PC-9 (cell line): ENCODE measurements around the gene RAB30. TPM values are rescaled to one million over a fixed set of nuclear protein-coding genes. Genes with fewer than 3 reads are reported as not detected.

Source experiments
- BruUV-seq: library from RNA; stranded (reverse); fragments of 400-500 nt; replicated peaks from 2 replicates; lab custom pipeline; 2021; lab: Mats Ljungman, UMichigan
- CTCF ChIA-PET: fragments of 300-600 bp; sonication (Branson Sonifier 250); formaldehyde crosslinking; loops from one replicate; lab custom pipeline; 2022; ENCODE audit warnings: antibody characterized with exemption; lab: Charles Lee
- POLR2A ChIA-PET: fragments of 300-600 bp; sonication (Branson Sonifier 250); formaldehyde crosslinking; loops from one replicate; lab custom pipeline; 2022; ENCODE audit warnings: antibody characterized with exemption; ENCODE audit not compliant: unreplicated experiment; lab: Charles Lee
- DNase-seq, 2 experiments: peaks; one replicate each; pipeline versions ENCODE4 v3.0.0 to v3.0.0-alpha.2; 2015 to 2022; ENCODE audit warnings: mixed read lengths in 1 of 2
- H2AFZ ChIP-seq: fragments of 200-600 bp; sonication (generic); 2 replicates; pipeline ENCODE4 v1.8.1; 2017; ENCODE audit warnings: antibody characterized with exemption
- H3F3A ChIP-seq: fragments of 200-600 bp; sonication (generic); 2 replicates; pipeline ENCODE4 v1.8.1; 2017; ENCODE audit warnings: antibody characterized with exemption, mild to moderate bottlenecking, low read depth; ENCODE audit not compliant: insufficient read depth
- H3K27ac ChIP-seq: fragments of 200-600 bp; sonication (generic); 2 replicates; pipeline ENCODE4 v1.6.1; 2016; ENCODE audit warnings: mixed run types
- H3K27me3 ChIP-seq: fragments of 200-600 bp; sonication (generic); 2 replicates; pipeline ENCODE4 v1.6.1; 2016; ENCODE audit warnings: low read depth, mixed run types; ENCODE audit not compliant: insufficient read depth
- H3K36me3 ChIP-seq: fragments of 200-600 bp; sonication (generic); 2 replicates; pipeline ENCODE4 v1.6.1; 2016; ENCODE audit warnings: low read depth, mixed run types
- H3K4me1 ChIP-seq: fragments of 200-600 bp; sonication (generic); replicated peaks from 2 replicates; pipeline ENCODE4 v1.6.1; 2016; ENCODE audit warnings: mixed run types; ENCODE audit not compliant: insufficient read depth
- H3K4me2 ChIP-seq: fragments of 200-600 bp; sonication (generic); 2 replicates; pipeline ENCODE4 v1.6.1; 2017; ENCODE audit warnings: mixed run types
- H3K4me3 ChIP-seq: fragments of 200-600 bp; sonication (generic); 2 replicates; pipeline ENCODE4 v1.6.1; 2016; ENCODE audit warnings: mixed run types
- H3K79me2 ChIP-seq: fragments of 200-600 bp; sonication (generic); 2 replicates; pipeline ENCODE4 v1.6.1; 2017; ENCODE audit warnings: low read depth, mixed run types
- H3K9me2 ChIP-seq: fragments of 200-600 bp; sonication (generic); 2 replicates; pipeline ENCODE4 v1.8.1; 2017; ENCODE audit warnings: mild to moderate bottlenecking; ENCODE audit not compliant: insufficient read depth
- H3K9me3 ChIP-seq: fragments of 200-600 bp; sonication (generic); 2 replicates; pipeline ENCODE4 v1.8.1; 2016; ENCODE audit warnings: low read depth; ENCODE audit not compliant: insufficient read depth
- H4K20me1 ChIP-seq: fragments of 200-600 bp; sonication (generic); 2 replicates; pipeline ENCODE4 v1.8.1; 2017; ENCODE audit not compliant: insufficient read depth
- EZH2 ChIP-seq: fragments of 200-600 bp; sonication (generic); IDR thresholded peaks from 2 replicates; pipeline ENCODE4 v1.8.0; 2017; ENCODE audit warnings: antibody characterized with exemption, low read depth
- intact Hi-C: fragments of 100-400 bp; cut with micrococcal nuclease; formaldehyde crosslinking; loops from one replicate; pipeline ENCODE4 v1.10.0; 2022; ENCODE audit not compliant: unreplicated experiment
- total RNA-seq: library from RNA; stranded (reverse); gene quantifications from 2 replicates; pipeline ENCODE4 v1.2.3, GENCODE V29; 2021
- TF ChIP-seq, protein P1 (sequence below): fragments of 200-600 bp; sonication (generic); conservative IDR thresholded peaks from 2 replicates; pipeline ENCODE4 v1.6.1; 2017; ENCODE audit warnings: mixed run types, antibody characterized with exemption, mild to moderate bottlenecking, moderate library complexity

The RAB30 gene
- total RNA-seq, 1 experiment from 2014 or later = 3.6 TPM

DNA sequence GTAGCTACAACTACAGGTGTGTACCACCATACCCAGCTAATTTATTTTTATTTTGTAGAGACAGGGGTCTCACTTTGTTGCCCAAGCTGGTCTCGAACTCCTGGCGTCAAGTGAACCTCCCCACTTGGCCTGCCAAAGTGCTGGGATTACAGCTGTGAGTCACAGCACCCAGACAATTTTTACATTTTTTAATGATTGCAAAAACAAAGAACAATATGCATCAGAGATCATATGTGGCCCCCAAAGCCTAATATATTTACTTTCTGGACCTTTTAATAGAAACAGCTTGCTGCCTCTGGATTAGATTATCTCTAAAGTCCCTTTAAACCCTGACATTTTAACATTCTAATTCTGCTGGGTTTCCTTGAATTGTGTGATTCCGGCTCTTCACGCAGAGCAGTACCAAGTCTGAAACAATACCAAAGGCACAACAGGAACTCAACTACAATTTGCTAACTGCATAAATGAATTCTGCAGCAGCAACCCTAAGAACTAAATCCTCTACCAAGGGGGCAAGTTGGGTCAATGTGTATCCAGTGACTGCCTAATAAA is 25.0 kb downstream of the RAB30 start:
- H3F3A ChIP-seq = peaks cover 8% of the 10 kb centered on the region
- DNase-seq = no peak
- no peak overlapping the region for H2AFZ ChIP-seq
- no TSS peak for BruUV-seq
- H3K4me2 ChIP-seq = no peak overlapping the region
- intact Hi-C loops = no loop called here
- ChIA-PET CTCF (no interaction called here), POLR2A (no interaction called here)
- H3K4me1 ChIP-seq = peaks cover 31% of the 10 kb centered on the region
- no peaks in the 10 kb centered on the region for H3K36me3 ChIP-seq
- no peak for TF ChIP-seq EZH2
- TF ChIP-seq, protein P1, sequence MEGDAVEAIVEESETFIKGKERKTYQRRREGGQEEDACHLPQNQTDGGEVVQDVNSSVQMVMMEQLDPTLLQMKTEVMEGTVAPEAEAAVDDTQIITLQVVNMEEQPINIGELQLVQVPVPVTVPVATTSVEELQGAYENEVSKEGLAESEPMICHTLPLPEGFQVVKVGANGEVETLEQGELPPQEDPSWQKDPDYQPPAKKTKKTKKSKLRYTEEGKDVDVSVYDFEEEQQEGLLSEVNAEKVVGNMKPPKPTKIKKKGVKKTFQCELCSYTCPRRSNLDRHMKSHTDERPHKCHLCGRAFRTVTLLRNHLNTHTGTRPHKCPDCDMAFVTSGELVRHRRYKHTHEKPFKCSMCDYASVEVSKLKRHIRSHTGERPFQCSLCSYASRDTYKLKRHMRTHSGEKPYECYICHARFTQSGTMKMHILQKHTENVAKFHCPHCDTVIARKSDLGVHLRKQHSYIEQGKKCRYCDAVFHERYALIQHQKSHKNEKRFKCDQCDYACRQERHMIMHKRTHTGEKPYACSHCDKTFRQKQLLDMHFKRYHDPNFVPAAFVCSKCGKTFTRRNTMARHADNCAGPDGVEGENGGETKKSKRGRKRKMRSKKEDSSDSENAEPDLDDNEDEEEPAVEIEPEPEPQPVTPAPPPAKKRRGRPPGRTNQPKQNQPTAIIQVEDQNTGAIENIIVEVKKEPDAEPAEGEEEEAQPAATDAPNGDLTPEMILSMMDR = no peak
- no peaks in the 10 kb centered on the region for H3K9me3 ChIP-seq
- no peaks in the 10 kb centered on the region for H3K9me2 ChIP-seq
- no peaks in the 10 kb centered on the region for H3K27me3 ChIP-seq
- no peaks in the 10 kb centered on the region for H4K20me1 ChIP-seq
- H3K4me3 ChIP-seq = no peak overlapping the region
- no peak overlapping the region for H3K27ac ChIP-seq
- no peaks in the 10 kb centered on the region for H3K79me2 ChIP-seq

DNA sequence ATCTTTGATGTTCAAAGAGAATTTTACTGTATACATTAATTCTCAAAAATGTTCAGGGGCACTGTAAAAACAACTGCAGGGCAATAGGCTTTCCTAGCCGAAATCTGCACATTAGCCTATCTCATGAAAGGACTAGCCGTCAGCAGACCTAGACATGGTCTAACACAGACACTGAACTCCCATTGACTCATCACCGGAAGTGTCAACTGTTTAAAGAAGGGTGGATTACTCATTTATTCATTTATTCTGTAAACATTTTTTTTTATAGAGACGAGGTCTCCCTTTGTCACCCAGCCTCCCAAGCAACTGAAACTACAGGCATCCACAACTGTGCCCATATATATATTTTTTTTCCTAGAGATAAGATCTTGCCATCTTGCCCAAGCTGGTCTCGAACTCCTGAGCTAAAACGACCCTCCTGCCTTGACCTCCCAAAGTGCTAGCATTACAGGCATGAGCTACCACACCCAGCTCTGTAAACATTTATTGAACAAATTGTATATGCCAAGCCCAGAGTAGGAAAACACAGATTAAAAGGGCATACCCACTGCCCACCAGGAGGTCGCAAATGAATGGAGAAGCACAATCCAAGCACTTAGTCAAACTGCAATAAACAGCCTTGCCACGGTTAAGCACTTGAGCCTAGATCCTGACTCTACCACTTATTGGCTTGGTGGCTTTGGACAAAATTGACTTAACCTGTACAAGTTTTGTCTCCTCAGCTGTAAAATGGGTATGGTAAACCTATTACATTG is 26.6 kb downstream of the RAB30 start:
- H3K4me2 ChIP-seq = peak overlapping the region; percentile 30; the same call in 1 of the 2 replicates
- H3F3A ChIP-seq = no peaks in the 10 kb centered on the region
- POLR2A ChIA-PET = no interaction called here
- H2AFZ ChIP-seq = no peak overlapping the region
- intact Hi-C loops = no loop called here
- H3K27ac ChIP-seq = no peak overlapping the region
- DNase-seq = peak in 1 of 2 experiments; percentile 54
- no peaks in the 10 kb centered on the region for H3K79me2 ChIP-seq
- H4K20me1 ChIP-seq = no peaks in the 10 kb centered on the region
- peaks cover 21% of the 10 kb centered on the region for H3K4me1 ChIP-seq
- no peaks in the 10 kb centered on the region for H3K36me3 ChIP-seq
- H3K4me3 ChIP-seq = no peak overlapping the region
- no peaks in the 10 kb centered on the region for H3K27me3 ChIP-seq
- BruUV-seq = no TSS peak
- H3K9me2 ChIP-seq = no peaks in the 10 kb centered on the region
- no peak for TF ChIP-seq EZH2
- TF ChIP-seq, protein P1 = no peak
- CTCF ChIA-PET = interaction anchor here (0.5 kb wide), 1 partner anchor 135 kb away, joined by 8 read pairs; no protein-coding TSS in a partner anchor
- H3K9me3 ChIP-seq = no peaks in the 10 kb centered on the region

DNA sequence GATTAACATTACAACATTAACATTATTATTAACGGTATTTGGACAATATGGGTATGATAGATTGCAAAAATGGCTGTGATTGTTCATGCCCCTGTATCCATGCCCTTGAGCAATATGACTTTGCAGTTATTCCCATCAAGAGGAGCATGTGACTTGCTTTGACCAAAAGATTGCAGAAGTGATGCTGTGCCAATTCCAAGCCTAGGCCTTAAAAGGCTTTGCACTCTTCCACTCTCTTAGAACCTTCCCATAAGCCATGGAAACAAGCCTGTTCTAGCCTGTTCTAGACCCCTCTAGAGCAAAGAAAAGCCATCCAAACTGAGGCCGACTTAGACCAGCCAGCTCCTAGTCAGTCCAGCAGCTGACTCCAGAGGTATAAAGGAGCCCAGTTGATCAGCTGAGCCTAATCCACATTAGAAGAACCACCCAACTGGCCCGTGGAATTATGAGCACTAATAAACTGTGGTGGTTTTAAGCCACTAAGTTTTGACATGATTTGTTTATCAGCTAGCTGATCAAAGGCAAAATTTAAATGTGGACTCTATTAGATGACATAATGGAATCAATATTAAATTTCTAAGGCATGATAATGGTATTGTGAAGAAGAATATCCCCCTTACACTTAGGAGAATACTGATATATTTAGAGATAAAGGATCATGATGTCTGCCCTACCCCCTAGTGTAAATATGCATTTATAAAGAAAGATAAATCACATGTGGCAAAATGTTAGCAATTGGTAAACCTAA is 28.6 kb downstream of the RAB30 start:
- POLR2A ChIA-PET = interaction anchor here (0.6 kb wide), 1 partner anchor 64 kb away, joined by 15 read pairs; no protein-coding TSS in a partner anchor

More for the DNA sequence above, 28.6 kb downstream of the RAB30 start:
- TF ChIP-seq, protein P1 = no peak
- no peak for TF ChIP-seq EZH2
- H4K20me1 ChIP-seq = no peaks in the 10 kb centered on the region
- no peaks in the 10 kb centered on the region for H3K9me3 ChIP-seq
- H3K9me2 ChIP-seq = no peaks in the 10 kb centered on the region
- no TSS peak for BruUV-seq
- no peak for DNase-seq
- no peaks in the 10 kb centered on the region for H3K27me3 ChIP-seq
- CTCF ChIA-PET = no interaction called here
- intact Hi-C loops = no loop called here
- H3K36me3 ChIP-seq = no peaks in the 10 kb centered on the region
- H3K4me3 ChIP-seq = no peak overlapping the region
- no peak overlapping the region for H3K27ac ChIP-seq
- no peaks in the 10 kb centered on the region for H3F3A ChIP-seq
- no peak overlapping the region for H3K4me2 ChIP-seq
- no peaks in the 10 kb centered on the region for H3K79me2 ChIP-seq
- H2AFZ ChIP-seq = no peak overlapping the region
- peaks cover 21% of the 10 kb centered on the region for H3K4me1 ChIP-seq
